Stimulated activated CD4-positive, alpha-beta T cell treated with anti-CD3 and anti-CD28 coated beads, TNF-alpha, amount 100 ng/mL, for 4 hours (primary cell): Measurements from ENCODE around the gene RAPGEF4.

Experiments used
- DNase-seq, 3 experiments: peaks; one replicate each; pipeline ENCODE4 v3.0.0-alpha.2; 2020; ENCODE audit warnings: low read depth in 3 of 3

Gene RAPGEF4

DNA sequence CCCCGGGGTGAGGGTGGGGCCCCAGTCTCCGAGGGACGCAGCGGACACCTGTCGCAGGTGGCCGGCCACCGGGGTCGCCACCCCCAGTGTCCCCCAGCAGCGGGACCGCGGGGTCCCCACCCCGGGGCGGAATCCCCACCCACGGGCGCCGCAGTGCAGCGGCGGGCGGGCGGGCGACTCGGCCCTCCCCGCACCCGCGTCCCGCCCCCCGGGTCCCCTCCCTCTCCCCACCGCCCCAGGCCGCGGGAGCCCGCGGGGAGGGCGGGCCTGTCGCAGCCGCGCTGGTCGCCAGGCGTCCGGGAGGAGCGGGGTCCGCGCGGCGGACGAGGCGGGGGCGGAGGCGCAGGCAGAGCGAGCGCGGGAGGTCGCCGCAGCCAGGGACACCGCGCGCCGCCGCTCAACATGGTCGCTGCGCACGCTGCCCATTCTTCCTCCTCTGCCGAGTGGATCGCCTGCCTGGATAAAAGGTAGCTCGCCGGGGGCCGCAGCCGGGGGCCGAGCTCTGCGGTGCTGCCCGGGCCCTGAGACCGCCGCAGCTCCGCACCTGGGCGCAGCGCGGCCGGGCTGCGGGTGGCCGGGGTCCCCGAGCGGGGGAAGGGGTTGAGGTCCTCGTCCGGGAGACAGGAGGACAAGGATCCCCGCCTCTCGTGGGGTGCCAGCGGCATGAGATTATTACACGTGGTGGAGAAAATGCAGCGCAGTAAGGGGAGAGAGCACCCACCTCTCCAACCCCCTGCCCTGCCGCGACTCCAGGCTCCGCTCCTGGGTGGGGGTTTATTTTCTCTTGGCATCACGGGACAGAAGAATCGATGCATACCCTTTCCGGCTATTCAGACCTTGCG, at the start of gene RAPGEF4:
TSS of gene RAPGEF4 (plus strand) at position 264 of the 842 bp plus-strand sequence. CDS start at position 403, 139 bp downstream.
- DNase-seq: no peak

DNA sequence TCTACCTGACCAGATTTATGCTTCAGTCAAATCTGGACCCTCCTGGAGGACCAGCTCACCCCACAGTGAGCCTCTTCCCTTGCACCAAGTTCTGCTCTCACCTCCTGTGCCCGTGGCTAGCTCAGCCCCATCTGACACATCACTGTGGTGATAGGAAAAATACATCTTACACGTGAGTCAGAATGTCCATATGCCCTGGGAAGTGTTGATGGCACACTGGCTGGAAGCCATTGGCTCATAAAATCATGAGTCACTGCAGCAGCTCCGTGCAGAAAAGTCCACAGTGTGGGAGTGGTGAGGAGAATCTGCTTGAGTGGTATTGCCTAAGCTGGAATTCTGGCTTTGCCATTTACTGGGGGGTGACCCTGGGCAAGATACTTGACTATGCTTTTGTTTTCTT, 42.6 kb upstream of the RAPGEF4 start:
- DNase-seq: peak in 2 of 3 experiments; percentile 5 to 33

DNA sequence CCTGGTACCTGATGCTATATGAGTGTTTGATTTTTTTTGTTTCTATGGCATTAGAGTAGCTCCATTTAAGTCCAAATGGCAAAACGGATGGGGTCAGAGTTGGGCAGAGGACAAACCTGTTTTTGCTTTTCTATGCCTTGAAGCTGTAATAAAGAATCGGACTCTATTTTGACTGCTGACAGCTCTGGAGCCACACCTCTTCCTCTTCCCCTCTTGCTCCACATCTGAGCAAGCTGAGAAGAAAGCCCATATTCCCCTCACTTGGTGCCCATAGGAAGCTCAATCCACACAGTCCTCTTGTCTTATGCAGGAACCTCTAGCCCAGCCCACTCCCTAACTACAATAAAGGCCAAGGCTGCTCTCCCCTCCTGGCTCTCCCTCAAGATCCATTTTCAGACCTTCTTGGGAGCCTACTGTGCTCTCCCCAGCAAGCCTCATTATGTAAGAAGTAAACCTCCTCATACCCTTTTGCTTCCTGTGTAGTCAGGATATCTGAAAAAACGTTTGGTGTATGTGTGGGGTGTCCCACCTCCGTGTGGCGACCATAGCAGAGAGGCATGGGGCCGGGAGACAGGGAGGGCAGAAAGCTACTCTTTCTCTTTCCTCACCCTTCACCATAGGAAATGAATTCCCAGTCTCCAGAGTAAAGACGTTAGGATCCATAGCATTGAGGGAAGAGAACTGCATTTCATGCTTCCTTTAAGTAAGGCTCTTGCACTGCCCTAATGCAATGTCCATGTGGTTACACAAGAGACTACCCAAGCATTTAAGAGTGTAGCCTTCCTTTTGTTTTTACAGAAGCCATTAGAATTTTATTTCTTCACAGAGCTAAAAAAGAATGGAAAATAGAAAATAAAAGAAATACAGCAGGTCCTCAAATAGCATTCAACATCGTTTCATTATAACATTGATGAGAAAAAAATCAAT, 41.9 kb upstream of the RAPGEF4 start:
- no peak for DNase-seq

DNA sequence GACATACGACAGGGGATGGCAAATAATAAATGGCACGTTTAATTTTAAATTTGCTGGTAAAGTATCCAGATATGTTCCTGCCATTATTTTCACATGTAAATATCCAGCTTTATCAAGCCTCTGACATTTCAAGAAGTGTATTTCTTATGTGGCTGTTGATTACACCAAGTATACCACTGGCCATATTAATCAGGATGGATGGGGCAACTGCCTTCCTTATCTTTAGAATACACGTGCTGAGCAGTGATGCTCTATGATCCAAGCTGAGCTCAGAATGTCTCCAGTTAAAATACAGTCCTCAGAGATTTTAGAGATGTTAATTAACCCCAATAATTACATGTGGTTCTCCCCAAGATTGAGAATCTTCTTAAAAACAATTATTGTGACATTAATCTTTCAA, 38.3 kb upstream of the RAPGEF4 start:
- DNase-seq: no peak

DNA sequence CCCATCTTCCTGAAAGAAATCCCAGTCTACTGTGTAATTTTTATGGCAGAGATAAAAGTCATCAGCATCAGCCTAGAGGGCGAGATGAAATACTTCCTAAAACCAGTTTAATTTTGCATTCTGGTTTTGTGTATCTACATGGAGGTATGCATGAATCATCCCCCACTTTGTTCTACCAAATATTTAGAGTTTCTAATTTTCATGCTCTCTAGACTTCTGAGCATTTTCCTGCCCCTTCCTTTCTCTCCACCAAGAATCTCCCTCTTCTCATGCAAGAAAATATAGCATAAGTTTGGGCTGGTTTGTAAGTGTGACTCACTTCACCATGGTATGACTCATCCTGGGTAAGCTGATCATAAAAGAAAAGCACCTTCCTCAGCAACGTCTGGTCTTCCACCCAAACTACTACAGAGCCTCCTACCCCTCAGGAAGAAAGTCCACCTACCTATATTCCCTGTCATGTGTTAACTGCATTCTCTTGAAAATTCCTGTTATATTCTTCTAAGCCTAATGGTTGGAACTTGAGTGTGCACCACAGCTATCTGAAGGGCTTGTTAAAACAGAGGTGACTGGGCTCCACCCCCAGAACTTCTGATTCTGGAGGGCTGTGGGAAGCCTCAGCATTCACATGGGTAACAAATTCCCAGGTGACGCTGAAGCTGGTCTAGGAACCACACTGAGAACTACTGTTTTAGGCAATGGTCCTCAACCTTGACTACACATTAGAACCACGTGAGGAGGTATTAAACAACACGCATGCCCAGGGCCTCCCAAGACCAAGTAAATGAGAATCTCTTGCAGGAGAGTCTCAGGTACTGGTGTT, 37.4 kb upstream of the RAPGEF4 start:
- no peak for DNase-seq

DNA sequence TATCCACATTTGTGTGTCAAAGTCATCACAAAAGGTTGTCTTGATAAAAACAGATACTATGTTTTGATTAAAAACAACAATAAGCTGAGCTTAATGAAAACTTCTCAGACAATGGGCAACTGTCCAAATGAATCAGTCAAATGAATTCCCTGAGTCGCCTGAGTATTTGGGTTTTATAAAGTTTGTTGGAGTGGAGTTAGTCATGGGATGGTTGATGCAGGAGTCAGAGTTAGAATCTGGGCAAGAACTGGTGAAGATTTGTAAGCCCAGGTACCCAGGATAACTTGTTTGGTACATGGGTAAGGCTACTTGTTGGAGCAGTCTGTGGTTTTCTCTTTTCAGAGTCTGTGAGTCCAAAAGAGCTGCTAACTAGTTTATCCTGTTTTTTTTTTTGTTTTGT, 34.4 kb upstream of the RAPGEF4 start:
- DNase-seq: no peak

DNA sequence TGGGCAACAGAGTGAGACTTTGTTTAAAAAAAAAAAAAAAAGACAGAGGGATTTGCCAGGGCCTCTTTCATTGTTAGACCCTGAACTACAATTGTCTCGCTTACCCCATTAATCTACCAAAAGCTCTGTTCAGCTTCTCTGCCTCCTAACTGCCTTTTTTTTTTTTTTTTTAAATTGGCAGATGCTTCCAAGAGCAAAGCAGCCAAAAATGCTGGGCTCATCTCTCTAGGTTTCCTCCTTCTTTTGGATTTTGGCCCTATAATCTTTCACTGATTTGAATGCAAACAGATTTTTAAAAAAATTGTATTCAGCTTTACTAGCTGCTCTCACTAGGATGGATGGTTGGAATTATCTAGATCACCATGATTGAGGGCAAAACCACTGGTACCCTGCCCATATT, 33.2 kb upstream of the RAPGEF4 start:
- DNase-seq: no peak

DNA sequence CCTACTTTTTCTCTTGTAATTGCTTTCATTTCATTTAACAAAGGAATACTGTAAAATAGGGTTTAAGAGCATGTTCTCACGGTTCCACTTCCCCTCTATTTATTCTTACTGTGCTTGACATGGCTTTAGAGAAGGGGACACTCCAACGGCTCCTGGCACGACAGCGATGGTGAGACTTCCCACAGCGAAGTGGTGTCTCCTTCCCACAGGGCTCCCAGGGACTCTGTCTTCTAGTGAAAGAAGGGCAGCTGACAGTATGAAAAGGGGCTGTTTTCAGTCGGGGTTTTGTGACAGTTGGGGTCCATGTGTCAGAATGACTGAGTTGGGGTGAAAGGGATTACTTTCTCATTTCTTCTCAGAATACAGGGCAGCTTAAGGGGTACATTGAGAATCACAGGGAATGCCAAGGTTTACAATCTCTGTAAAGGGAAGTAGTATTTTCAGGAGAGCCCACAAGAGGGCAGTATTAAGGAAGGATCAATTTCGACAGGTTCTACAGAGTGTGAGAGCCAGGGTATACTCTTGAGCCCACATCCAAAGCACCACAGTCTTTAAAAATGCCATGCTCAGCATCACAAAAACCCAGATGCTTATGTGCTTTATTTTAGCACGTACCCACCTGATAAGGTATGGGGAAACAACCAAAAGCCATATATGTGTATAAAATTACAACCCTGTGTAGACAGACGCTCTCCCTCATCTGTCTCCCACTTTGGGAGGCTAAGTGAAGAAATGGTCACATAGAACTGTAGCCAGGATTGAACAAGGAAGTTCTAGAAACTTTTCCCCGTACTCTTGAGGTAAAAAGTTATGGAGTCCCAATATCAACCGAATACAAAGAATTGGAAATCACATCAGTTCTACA, 31.3 kb upstream of the RAPGEF4 start:
- no peak for DNase-seq

DNA sequence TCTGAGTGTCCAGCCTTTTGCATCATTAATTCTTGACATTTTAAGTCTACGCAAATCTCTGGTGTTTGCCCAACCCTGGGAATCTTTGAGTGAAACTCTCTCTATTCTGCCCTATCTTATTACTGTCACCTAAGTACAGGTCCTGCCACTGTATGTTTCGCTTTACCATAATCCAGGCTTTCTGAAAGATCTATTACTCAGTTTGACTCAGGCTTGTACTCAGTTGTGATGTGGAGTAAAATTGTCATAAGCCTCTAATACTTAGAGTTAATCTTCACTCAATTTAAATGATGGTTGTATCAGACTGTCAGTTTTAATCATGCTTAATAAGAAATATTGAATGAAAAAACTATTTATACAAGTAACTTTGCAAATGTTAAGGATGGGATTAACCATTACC, 30.3 kb upstream of the RAPGEF4 start:
- DNase-seq: no peak

DNA sequence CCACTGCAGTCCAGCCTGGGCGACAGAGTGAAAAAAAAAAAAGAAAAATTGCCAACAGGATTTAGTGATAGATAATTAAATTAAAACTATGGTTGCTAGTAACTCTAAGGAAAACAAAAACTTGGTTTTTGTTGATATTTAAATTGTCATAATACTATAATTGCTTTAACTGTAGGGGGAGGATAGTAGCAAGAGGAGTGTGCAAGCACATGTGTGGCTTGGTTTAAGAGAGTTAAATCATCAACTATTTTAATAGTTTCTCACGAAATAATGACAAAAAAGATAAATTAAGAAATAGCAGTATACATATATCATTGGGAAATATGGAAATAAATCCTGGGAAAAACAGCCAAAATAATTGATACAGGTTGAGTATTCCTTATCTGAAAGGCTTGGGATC, 27.4 kb upstream of the RAPGEF4 start:
- DNase-seq: no peak

DNA sequence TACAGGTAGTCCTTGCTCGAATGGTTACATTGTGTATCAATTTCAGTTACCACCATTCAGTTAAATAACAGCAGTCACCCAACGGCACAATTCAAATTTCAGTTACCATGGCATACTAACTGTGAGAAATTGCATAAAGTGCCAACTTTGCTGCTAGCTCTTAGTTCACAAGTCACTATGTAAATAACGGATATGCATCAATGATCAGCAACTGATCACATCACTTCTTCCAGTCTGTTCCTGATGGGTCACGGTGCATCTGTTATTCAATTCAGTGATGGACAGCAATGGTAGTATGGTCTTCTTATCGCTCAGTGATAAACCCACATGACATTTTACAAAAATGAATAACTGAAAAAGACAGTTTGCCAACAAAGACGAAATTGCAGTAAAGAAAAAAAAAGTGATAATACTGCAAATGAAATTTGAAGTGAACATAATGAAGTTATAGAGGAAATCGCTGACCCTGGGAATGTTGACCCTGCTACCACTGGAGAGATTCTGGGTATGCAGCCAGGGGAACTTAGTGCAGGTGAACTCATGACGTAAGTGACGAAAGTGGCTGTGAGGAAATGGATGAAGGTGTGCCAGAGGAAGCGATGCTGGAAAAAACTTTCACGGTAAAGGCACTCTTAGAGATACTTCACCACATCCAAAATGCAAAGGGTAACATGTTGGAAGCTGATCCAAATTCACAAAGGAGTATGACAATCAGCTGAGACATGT, 25.9 kb upstream of the RAPGEF4 start:
- DNase-seq: no peak

DNA sequence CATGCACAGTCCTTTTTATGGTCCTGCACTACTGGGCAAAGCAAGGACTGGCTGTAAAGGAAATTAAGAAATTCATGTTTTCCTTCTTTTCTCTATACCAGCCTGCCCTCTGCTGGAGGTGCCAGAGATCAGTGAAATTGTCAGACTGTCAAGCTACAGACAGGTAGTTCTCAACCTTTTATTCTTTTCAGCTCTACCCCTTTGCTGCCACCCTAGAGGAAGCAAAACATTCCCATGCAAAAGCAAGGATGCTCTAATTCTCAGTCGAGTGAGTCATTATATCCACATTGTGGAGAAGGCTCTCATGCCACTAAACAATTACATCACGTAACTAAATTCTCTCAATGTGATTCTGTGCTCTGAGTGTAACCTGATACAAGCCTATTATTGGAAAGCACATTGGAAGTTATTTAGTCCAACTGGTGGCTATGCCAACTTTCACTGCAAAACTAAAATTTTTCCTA, 25.0 kb upstream of the RAPGEF4 start:
- DNase-seq: peak in 1 of 3 experiments; percentile 9

DNA sequence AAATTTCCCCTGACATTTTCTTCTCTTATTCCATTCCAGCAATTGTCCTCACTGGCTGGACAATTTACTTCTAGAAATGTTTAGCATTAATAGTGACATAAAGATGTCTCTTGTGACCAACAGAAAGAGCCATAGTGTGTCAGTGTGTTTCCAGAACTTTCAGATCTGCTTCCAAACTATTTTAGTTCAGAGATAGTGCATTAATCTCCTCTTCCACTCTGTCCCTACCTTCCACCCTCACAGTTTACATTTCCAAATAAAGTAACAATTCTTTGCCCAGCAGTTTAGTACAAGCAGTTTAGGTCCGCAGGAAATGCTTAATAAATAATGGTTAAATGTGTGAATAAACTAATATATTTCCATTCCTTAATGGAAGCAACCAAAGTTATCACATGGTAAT, 24.5 kb upstream of the RAPGEF4 start:
- DNase-seq: no peak

DNA sequence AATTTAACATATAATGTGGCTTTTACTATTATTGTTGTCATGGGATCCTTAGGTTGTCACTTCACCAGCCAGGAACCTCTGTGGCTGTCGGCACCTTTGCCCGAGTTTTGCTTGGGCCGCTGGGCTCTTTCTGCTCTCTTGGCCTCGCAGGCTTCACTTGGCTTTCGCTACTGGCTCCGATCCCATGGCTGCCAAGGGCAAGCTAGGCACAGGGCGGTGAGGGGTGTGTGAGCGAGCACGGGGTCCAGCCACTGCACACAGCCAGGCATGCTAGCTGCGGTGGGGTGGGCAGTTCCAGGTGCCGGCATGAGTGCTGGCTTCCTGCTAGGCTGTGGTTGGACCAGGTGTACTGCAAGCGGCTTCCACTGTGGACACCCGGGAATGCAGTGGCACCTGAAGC, 23.4 kb upstream of the RAPGEF4 start:
- no peak for DNase-seq

DNA sequence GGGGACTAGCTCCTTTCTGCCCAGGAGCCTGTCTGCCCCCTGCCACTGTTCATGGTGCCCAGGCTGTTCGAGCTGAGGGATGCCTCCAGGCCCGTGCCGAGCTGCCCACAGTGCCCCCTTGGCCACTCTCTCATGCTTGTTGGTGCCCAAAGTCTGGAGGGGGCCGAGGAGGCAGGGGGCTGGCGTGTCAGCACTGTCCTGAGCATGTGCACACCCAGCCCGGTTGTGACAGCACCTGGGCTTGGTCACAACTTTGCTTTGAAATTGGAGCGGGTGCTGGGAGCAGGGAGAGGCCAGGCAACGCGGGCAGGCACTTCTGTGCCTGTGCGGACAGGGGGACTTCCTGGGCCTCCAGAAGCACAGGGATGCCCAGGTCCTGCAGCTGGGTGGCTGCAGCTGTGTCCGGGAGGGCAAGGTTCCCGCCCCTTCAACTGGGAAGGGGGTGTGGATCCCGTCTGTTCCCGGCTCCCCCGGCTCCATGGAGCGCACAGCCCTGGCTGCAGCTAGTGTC, 22.2 kb upstream of the RAPGEF4 start:
- no peak for DNase-seq

DNA sequence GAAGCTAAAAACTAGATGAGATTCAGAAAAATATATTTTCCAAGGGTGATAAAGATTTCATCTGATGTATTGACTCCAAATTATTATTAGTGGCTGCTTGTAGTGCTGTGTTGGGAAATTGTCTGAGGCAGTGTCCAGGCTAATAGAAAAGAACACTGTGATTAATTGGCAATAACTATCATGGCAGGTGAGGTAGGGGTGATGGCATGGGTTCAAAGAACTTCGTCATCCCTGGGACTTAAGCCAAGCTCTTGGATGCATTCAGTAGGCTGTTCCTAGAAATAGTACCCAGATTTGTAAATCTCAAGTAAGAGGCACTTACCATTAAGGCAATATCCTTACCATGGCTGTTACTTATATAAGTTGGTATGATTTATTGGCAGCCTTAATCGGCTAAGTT, 13.2 kb upstream of the RAPGEF4 start:
- no peak for DNase-seq

DNA sequence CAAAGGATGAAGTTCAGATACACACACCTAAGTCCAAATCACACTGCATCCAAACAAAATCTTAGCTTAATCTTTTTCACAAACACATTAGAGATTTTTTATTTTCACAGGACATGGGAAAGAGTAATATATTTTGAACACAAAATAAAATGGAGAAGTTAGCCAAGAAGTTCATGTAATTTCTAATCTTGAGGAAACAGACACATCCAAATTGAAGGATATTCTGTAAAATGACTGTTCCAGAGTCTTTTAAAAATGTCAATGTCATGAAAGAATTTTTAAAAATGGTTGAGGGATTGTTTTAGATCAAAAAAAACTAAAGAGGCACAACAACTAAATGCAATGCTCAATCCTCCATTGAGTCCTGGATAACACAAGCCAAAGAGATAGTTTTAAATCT, 12.4 kb upstream of the RAPGEF4 start:
- DNase-seq: no peak

DNA sequence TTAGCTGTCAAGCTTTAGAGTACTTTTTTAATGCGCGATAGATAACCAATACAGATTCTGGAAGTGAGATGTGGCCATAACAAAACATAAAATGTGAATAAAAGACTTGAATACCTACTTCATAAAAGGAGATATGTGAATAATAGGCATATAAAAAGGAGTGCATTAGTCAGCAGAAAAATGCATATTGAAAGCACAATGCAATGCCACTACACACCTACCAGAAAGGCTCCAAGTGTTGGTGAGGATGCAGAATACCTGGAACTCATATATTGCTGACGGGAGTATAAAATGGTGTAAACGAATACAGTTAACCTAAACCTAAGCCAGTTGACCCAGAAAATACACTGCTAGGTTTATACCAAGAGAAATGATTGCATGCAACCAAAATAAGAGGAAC, 10.9 kb upstream of the RAPGEF4 start:
- DNase-seq: no peak

DNA sequence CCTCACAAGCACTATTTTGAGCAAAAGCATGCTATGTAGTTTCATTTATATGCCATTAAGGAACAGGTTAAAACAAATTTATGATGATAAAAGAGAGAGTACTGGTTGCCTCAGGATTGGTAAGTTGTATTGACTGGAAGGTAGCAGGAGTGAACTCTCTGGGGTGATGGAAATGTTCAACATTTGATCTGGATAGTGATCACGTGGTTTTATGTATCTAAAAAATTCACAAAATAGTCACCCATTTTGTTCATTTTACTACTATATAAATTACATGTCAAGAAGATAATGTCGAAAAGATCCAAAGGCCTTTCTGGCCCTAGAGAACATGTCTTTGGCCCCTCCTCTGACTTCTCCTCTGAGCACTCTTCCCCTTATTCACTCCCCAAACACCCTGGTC, 10.4 kb upstream of the RAPGEF4 start:
- no peak for DNase-seq

DNA sequence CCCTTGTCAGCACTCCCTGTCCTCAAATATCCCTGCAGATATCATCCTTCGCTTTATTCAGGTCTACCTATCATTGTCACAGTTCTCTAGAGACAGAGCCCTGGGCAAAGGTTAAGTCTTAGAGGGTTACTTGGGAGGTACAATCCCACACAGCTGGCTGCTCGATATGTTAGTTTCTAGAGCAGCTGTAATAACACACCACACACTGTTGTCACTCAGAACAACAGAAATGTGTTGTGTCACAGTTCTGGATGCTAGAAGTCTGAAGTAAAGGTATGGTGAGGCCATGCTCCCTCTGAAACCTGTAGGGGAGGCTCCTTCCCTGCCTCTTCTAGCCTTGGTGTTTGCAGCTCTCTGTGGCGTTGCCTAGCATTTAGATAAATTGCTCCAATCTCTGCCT, 9.9 kb upstream of the RAPGEF4 start:
- DNase-seq: no peak
